Erythroblast (primary cell): ENCODE data around the gene PTPRM.

Source experiments
- GATA1 ChIP-seq: IDR thresholded peaks from 2 replicates; pipeline ENCODE4 v1.6.1; 2011; ENCODE audit warnings: low read depth, mild to moderate bottlenecking, control low read depth, low read length, moderate library complexity
- POLR2A ChIP-seq: IDR thresholded peaks from 2 replicates; pipeline ENCODE4 v1.6.1; 2011; ENCODE audit warnings: mild to moderate bottlenecking, low read length

DNA sequence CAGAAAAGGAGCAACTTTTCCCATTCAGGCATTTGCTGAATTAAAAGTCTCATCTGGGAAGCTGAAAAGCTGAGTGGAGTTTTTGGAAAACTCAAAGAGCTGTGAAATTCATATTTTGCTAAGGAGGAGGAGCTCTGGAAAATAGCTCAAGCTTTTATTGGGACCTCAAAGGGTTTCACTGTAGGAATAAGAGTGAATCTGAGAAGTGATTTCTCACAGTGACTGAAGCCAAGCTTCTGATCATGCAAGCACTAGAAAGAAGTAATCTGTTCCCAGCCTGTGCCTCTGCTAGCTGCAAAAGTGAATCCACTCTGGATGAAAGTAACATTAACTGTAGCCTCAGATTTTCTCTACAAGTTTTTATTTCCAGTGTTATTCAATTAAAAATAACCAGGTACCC lies 283.3 kb downstream of the PTPRM start:
- TF ChIP-seq POLR2A (no peak), GATA1 (no peak)
